HUES6 (cell line): ENCODE data around the gene FAM124B.

Experiments
- H3K27ac ChIP-seq: 2 replicates; pipeline ENCODE4 v1.7.0; 2013; ENCODE audit warnings: low read depth, mild to moderate bottlenecking, low read length, inconsistent platforms
- H3K27me3 ChIP-seq: 2 replicates; pipeline ENCODE4 v1.6.1; 2013; ENCODE audit warnings: low read length; ENCODE audit not compliant: control insufficient read depth, insufficient read depth
- H3K36me3 ChIP-seq: 2 replicates; pipeline ENCODE4 v1.6.1; 2013; ENCODE audit warnings: low read length; ENCODE audit not compliant: control insufficient read depth, insufficient read depth
- H3K4me1 ChIP-seq: 2 replicates; pipeline ENCODE4 v1.6.1; 2013; ENCODE audit warnings: low read length; ENCODE audit not compliant: control insufficient read depth, insufficient read depth
- H3K4me3 ChIP-seq: 2 replicates; pipeline ENCODE4 v1.5.1; 2013; ENCODE audit warnings: low read depth, low read length
- H3K9ac ChIP-seq: one replicate; pipeline ENCODE4 v1.6.1; 2013; ENCODE audit warnings: mild to moderate bottlenecking, low read length
- H3K9me3 ChIP-seq: 2 replicates; pipeline ENCODE4 v1.6.1; 2013; ENCODE audit warnings: low read depth, low read length; ENCODE audit not compliant: control insufficient read depth, insufficient read depth

Gene FAM124B

DNA sequence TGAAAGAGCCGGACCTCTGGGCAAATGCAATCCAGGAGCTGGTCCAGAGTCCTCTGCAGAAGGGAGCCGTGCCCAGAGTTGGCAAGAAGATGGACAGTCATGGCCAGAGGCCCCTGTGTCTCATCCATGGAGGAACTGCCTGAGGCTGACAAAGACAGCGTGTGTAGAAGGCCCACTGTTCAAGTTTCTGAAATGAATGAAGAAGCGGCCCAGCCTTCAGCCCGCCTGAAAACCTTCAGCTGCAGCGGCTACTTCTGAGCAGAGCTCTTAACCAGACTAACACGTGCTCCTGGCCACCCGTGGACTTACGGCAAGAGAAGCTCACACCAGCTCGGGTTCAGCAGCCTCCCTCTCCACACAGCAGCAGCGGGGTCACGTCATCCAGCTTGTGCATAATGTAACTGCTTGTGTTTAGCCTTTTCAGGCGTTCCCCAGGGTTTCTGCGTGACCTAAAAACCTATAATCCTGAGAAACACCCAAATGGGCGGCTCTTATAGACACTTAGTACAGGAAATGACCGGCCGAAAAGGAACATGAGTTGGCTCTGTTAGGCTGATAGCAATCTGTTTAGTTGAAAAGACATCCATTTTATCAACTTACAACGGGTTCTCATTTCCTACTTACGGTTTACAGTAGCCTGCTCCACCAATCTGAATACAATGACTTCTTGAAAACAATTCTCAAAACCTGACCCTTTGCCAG is at the start of gene FAM124B:
FAM124B (minus strand) TSS at position 467 of the 702 bp plus-strand sequence; CDS start at position 128, 339 bp downstream.
- 0 out of 2 replicates have a peak, but pooled peaks cover 3% of the 10 kb centered on the region for H3K4me1 ChIP-seq
- no peak within 1 kb of the TSS for H3K9ac ChIP-seq
- H3K9me3 ChIP-seq: peaks cover 15% of the 10 kb centered on the region
- no peak within 1 kb of the TSS for H3K27ac ChIP-seq
- H3K27me3 ChIP-seq: no peaks in the 10 kb centered on the region
- no peak within 1 kb of the TSS for H3K4me3 ChIP-seq
- H3K36me3 ChIP-seq: no peaks in the 10 kb centered on the region

DNA sequence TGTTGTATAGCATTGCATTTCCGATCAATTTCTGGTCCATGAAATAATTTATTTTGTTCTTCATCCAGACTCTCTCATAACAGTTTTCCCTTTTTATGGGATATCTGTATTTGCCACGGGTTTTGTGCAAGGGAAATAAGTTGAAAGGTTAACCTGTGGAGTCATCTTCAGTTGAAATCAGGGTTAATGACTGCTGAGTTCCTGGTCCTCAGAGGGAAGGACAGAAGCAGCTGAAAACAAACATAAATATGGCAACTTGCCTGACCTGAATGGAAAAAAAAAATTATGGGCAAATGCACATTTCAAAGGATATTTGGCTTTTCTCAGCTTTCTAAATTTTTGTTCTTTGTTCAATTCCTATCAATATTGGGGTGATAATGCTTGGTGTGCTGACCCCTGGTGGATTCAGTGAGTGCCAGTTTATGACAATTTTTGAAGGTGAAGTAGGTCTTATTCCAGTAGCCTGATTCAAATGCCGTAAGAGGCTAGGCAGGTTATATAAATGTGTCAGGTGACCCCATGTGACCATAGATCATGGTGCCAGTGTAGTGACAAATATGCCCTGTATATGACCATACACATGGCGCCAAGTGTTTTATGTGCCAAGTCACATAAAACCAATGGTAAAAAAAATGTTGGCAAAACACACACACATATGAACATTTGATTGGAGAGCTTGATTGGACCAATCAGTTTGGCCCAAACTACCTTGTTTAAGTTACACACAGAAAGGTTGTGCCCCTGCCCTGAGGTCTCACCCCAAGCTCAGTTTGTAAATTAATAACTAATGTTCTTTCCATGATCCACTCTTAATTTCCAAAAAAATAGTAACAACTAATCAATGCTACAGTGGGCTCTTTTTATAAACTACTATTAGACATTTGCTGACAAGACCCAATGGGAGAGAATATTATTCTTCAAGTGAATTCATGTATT is 47.6 kb upstream of the FAM124B start:
- H3K27me3 ChIP-seq: no peaks in the 10 kb centered on the region
- no peaks in the 10 kb centered on the region for H3K9me3 ChIP-seq
- no peaks in the 10 kb centered on the region for H3K4me1 ChIP-seq
- H3K36me3 ChIP-seq: no peaks in the 10 kb centered on the region
- no peak overlapping the region for H3K27ac ChIP-seq
- no peak overlapping the region for H3K9ac ChIP-seq
- no peak overlapping the region for H3K4me3 ChIP-seq

DNA sequence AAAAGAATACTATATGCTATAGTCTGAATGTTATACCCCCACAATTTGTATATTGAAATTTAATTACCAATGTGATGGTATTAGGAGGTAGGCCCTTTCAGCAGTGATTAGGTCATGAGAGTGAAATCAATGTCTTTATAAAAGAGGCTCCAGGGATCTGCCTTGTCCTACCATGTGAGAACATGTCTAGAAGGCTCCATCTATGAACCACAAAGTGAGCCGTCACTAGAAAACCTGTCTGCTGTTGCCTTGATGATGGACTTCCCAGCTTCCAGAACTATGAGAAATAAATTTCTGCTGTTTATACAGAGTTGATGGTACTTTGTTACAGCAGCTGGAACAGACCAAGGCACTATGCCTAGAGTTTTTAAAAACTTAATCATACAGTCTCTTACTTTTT is 46.3 kb upstream of the FAM124B start:
- Histone ChIP-seq H3K27me3 (no peaks in the 10 kb centered on the region), H3K36me3 (no peaks in the 10 kb centered on the region), H3K4me1 (no peaks in the 10 kb centered on the region), H3K9ac (no peak overlapping the region), H3K27ac (no peak overlapping the region), H3K9me3 (no peaks in the 10 kb centered on the region), H3K4me3 (no peak overlapping the region)

GRCh38 chr2:224444783-224445182 is 42.9 kb upstream of the FAM124B start:
- Histone ChIP-seq H3K36me3 (no peaks in the 10 kb centered on the region), H3K27me3 (no peaks in the 10 kb centered on the region), H3K9ac (no peak overlapping the region), H3K9me3 (no peaks in the 10 kb centered on the region), H3K4me1 (no peaks in the 10 kb centered on the region), H3K27ac (no peak overlapping the region), H3K4me3 (no peak overlapping the region)

- no peak overlapping the region for H3K9ac ChIP-seq
- H3K27ac ChIP-seq: no peak overlapping the region
- H3K4me1 ChIP-seq: no peaks in the 10 kb centered on the region
- H3K36me3 ChIP-seq: no peaks in the 10 kb centered on the region
- H3K4me3 ChIP-seq: no peak overlapping the region
- H3K9me3 ChIP-seq: no peaks in the 10 kb centered on the region
- H3K27me3 ChIP-seq: no peaks in the 10 kb centered on the region
These were observed 42.1 kb upstream of the FAM124B start for GRCh38 chr2:224444021-224444420.

- Histone ChIP-seq H3K27me3 (no peaks in the 10 kb centered on the region), H3K36me3 (no peaks in the 10 kb centered on the region), H3K4me3 (peak overlapping the region; percentile 12; the same call in 1 of the 2 replicates), H3K9me3 (0 out of 2 replicates have a peak, but pooled peaks cover 6% of the 10 kb centered on the region), H3K4me1 (no peaks in the 10 kb centered on the region), H3K27ac (no peak overlapping the region), H3K9ac (no peak overlapping the region)
These were observed 40.4 kb upstream of the FAM124B start for GRCh38 chr2:224442071-224442967.

- Histone ChIP-seq H3K9me3 (peaks cover 10% of the 10 kb centered on the region; the same call in 1 of the 2 replicates), H3K4me1 (no peaks in the 10 kb centered on the region), H3K4me3 (no peak overlapping the region)
These were observed 39.1 kb upstream of the FAM124B start for GRCh38 chr2:224440988-224441387.

DNA sequence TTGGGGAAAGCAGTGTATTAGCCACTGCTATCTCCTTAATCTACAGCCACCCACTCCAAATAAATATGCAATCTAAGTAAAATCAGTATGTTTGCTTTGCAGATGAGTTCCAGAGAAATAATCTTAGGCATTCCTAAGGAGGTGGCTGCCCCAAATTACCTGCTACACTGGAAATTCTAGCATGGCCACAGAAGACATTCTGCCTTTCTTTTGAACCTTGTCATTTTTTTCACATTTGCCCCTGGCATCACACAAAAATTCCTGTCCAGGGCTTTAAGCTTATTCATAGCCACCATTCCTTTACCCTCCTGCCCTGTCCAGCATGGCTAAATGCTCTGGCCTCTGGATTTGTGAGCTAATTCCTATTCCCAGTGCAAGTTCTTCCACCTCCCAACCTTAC is 36.8 kb upstream of the FAM124B start:
- no peak overlapping the region for H3K27ac ChIP-seq
- H3K4me3 ChIP-seq: no peak overlapping the region

More at GRCh38 chr2:224440988-224441387, 39.1 kb upstream of the FAM124B start:
- Histone ChIP-seq H3K27me3 (no peaks in the 10 kb centered on the region), H3K36me3 (no peaks in the 10 kb centered on the region), H3K9ac (no peak overlapping the region), H3K27ac (no peak overlapping the region)

GRCh38 chr2:224436634-224437033 is 34.7 kb upstream of the FAM124B start:
- H3K4me1 ChIP-seq: peaks cover 10% of the 10 kb centered on the region; the same call in 1 of the 2 replicates
- no peak overlapping the region for H3K27ac ChIP-seq
- no peaks in the 10 kb centered on the region for H3K36me3 ChIP-seq
- H3K4me3 ChIP-seq: no peak overlapping the region
- H3K9me3 ChIP-seq: peaks cover 18% of the 10 kb centered on the region
- no peak overlapping the region for H3K9ac ChIP-seq
- no peaks in the 10 kb centered on the region for H3K27me3 ChIP-seq

More for the DNA sequence above, 36.8 kb upstream of the FAM124B start:
- Histone ChIP-seq H3K36me3 (no peaks in the 10 kb centered on the region), H3K27me3 (no peaks in the 10 kb centered on the region), H3K4me1 (peaks cover 6% of the 10 kb centered on the region; the same call in 1 of the 2 replicates), H3K9me3 (peaks cover 11% of the 10 kb centered on the region; the same call in 1 of the 2 replicates), H3K9ac (no peak overlapping the region)

DNA sequence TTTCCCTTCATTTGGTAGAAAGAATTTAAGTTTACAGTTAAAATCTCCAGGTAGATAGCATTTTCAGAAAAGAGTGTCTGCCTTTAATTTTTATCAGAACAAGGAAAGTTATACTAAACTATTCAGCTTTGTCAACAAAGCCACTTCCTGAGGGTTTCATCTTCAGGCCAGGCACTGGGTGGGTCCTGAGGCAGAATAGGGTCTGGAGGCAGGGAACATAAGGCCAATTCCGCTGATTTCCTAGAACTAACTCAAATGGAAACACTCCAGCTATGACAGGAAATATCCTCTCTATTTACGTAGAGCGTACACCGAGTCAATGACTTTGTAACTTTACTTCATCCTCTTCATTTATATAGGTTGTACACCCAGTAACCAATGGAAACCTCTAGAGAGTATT is 32.7 kb upstream of the FAM124B start:
- Histone ChIP-seq H3K36me3 (no peaks in the 10 kb centered on the region), H3K9ac (no peak overlapping the region), H3K27me3 (no peaks in the 10 kb centered on the region), H3K27ac (no peak overlapping the region), H3K4me3 (no peak overlapping the region), H3K4me1 (peaks cover 10% of the 10 kb centered on the region; the same call in 1 of the 2 replicates), H3K9me3 (peaks cover 34% of the 10 kb centered on the region)
